WI38 (cell line): ENCODE data around the gene CXorf66.
"Not testable (repeated sequence)": the region's sequence is repeated elsewhere in the genome, so short reads cannot be mapped to it uniquely, and the experiment has no call there.

Source experiments
- H3K4me3 ChIP-seq: 2 replicates; pipeline ENCODE4 v1.5.1; 2011; ENCODE audit warnings: low read depth, mild to moderate bottlenecking, control low read depth, low read length
- TF ChIP-seq, protein P1 (sequence below): IDR thresholded peaks from 2 replicates; pipeline ENCODE4 v1.5.1; 2012; ENCODE audit warnings: low read depth, mild to moderate bottlenecking, control low read depth, low read length

The CXorf66 gene

DNA sequence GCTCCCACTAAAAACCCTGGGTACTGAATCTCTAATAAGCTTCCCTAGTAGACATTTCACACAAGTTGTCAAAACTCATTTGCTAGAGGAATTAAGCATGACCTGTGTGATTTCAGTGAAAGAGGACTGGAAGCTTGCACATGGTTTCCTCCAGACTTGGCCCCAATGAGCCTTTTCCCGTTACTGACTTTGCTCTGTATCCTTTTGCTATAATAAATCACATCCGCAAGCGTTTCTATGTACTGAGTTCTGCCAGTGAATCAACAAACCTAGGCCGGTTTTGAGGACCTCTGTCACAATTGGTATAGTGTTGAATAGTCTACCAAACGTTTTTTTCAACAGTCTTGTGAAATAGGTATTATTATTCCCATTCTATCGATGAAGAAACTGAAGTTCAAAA is 40.6 kb downstream of the CXorf66 start:
- no peak overlapping the region for H3K4me3 ChIP-seq
- TF ChIP-seq, protein P1, sequence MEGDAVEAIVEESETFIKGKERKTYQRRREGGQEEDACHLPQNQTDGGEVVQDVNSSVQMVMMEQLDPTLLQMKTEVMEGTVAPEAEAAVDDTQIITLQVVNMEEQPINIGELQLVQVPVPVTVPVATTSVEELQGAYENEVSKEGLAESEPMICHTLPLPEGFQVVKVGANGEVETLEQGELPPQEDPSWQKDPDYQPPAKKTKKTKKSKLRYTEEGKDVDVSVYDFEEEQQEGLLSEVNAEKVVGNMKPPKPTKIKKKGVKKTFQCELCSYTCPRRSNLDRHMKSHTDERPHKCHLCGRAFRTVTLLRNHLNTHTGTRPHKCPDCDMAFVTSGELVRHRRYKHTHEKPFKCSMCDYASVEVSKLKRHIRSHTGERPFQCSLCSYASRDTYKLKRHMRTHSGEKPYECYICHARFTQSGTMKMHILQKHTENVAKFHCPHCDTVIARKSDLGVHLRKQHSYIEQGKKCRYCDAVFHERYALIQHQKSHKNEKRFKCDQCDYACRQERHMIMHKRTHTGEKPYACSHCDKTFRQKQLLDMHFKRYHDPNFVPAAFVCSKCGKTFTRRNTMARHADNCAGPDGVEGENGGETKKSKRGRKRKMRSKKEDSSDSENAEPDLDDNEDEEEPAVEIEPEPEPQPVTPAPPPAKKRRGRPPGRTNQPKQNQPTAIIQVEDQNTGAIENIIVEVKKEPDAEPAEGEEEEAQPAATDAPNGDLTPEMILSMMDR, result no peak

DNA sequence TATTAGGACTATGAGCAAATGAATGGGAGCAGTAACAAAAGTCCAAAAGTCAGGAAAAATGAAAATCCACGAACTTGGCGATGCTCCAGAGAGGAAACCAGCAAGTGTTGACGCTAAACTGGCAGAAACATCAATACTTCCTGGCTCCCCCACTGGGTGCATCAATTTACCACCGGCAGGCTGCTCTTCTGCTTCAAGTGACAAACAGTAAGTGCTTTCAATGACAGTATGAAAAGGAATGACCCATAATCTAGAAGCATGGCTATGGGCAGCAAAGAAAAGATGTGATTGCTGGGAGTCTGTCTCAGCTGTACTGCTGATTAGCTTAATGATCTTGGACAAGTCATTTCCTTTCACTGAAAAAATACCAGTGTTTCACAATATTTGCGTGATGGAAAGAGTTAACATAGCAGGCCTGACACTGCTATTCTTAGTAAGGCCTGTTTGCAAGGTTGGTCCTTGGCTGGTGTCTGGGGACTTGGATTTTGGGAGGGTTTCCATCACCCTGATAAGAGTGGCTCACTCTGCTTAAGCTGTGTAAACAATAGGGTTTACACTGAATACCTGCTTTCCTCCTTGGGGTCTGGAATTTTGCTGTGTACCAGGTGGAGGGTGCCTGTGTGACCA is 41.1 kb downstream of the CXorf66 start:
- no peak overlapping the region for H3K4me3 ChIP-seq

DNA sequence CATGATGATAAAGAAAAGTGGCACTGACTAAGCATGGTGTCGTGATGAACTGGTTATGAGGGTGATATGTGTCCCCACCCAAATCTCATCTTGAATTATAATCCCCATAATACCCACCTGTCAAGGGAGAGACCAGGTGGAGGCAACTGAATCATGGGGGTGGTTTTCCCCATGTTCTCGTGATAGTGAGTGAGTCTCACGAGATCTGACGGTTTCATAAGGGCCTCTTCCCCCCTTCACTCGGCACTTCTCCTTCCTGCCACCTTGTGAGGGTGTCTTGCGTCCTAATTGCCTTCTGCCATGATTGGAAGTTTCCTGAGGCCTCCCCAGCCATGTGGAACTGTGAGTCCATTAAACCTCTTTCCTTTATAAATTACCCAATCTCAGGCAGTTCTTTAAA is 44.2 kb downstream of the CXorf66 start:
- H3K4me3 ChIP-seq, result not testable (repeated sequence)

More for the DNA sequence above, 41.1 kb downstream of the CXorf66 start:
- TF ChIP-seq, protein P1, result no peak

DNA sequence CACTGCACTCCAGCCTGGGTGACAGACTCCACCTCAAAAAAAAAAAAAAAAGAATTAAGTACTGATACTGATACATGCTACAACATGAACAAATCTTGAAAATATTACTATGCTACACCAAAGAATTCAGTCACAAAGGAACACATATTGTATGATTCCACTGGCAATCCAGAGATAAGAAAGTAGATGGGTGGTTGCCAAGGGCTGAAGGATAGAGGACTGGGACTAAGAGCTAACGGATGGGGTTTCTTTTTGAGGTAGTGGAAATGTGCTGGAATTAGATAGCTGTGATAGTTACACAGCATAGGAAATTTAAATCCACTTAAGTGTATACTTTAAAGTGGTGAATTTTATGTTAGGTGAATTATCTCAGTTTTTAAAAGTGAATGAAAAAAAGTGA is 45.0 kb downstream of the CXorf66 start:
- no peak overlapping the region for H3K4me3 ChIP-seq
- TF ChIP-seq, protein P1, result no peak

DNA sequence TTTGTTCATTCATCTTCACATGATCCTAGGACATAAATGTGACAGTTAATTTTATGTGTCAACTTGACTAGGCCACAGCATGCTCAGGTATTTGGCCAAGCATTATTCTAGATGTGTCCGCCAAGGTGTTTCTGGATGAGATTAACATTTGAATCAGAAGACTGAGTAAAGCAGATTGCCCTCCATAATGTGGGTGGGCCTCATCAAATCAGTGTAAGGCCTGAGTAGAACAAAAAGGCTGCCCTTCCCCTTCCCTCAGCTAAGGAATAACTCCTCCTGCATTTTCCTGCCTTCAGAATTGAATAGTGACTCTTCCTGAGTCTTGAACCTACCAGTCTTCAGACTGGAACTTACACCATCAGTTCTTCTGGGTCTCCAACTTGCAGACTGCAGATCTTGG is 50.9 kb downstream of the CXorf66 start:
- TF ChIP-seq, protein P1, result no peak
- no peak overlapping the region for H3K4me3 ChIP-seq

DNA sequence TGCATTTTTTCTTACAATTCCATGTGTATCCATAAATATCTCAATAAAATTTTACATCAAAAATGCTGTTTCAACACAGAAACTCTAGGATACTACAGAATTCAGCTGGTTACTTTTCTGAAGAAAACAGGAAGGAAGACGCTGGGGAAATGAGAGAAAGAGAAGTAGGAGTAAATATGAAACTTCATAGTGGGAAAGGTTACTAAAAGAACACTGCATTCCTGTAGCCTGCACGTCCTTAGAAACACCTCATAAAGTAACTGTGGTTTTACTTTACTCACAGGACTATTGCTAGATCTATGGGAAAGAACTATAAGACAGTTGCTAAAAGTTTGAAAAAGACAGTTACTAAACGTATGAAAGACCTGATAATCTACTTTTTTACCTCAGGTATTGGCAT is 55.6 kb downstream of the CXorf66 start:
- no peak overlapping the region for H3K4me3 ChIP-seq
- TF ChIP-seq, protein P1, result no peak

DNA sequence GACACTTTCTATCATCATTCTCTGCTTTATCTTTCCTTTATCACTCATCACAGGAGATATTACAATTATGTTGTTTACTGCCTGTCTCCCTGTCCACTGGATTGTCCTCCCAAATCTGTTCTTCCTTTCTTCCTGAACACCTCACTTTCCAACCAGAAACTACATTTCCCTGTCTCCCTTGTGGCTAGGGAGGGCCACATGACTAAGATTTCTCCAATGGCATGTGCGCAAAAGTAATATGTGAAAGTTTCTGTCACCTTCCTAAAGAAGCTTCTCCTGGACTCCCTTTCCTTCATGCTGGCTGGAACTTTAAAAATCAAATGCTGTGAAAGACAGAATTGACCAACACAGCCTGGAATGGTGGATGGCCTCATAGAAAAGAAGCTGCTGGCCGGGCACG is 58.2 kb downstream of the CXorf66 start:
- H3K4me3 ChIP-seq, result no peak overlapping the region
- TF ChIP-seq, protein P1, result no peak

DNA sequence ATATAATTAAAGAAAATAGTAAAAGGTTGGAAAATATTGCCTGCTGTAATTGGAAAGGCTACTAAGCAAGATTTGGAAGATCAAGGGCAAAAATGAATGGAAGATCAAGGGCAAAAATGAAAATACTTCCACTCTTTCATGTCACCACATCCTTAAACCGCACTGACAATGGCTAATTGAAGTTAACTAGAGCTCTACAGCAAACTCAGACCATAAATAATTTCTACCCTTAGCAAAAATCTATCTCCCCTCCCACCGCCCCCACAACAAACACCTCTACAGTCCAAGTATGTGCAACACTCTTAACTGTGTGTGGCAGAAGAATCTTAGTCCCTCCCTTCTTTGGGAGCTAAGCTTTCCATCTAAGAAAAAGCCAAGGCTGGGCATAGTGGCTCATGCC is 59.6 kb downstream of the CXorf66 start:
- no peak overlapping the region for H3K4me3 ChIP-seq
- TF ChIP-seq, protein P1, result no peak
